ENCODE measurements around the gene KCNIP4.

KCNIP4 gene

DNA sequence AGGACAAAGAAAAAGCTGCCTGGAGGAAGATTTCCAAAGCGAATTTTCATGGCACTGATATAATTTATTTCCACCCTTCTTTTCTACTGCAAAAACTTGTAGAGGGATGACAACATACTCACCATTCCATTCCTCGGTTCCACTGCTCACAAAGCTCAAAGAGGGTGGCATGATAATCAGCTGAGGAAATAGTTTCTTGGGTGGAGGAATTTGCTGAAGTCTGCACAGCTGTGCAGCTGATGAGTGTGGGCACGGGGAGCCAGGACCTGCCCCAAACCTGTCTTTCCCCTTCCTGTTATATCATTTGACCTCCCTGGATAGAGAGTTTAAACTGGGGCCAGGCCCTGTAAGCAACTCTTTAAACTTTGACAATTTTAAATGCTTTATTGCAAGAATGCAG, 1087.7 kb downstream of the KCNIP4 start:
- no peaks in the 10 kb centered on the region for H4K20me1 ChIP-seq (ENCODE audit: insufficient read depth)
- H2AFZ ChIP-seq (ENCODE audit: low read depth), result no peak overlapping the region
- H3K27ac ChIP-seq, result no peak overlapping the region
- H3K9ac ChIP-seq, result no peak overlapping the region
- no peaks in the 10 kb centered on the region for H3K79me2 ChIP-seq (ENCODE audit: insufficient read depth, low read depth)
- no peaks in the 10 kb centered on the region for H3K36me3 ChIP-seq (ENCODE audit: insufficient read depth)
- TF ChIP-seq CTCF (conservative IDR thresholded peaks at IDR 0.05; ENCODE audit: low read depth, low read length), result no peak
- H3K4me3 ChIP-seq (IDR thresholded peaks at IDR 0.05; ENCODE audit: insufficient read depth, low read depth, low read length), result no peak overlapping the region
- no peaks in the 10 kb centered on the region for H3K27me3 ChIP-seq (ENCODE audit: insufficient read depth, low read depth)
- H3K4me1 ChIP-seq (ENCODE audit: low read depth, poor library complexity, severe bottlenecking), result no peaks in the 10 kb centered on the region
- H3K4me2 ChIP-seq, result no peak overlapping the region

- H2AFZ ChIP-seq (ENCODE audit: low read depth), result no peak overlapping the region
- no peak overlapping the region for H3K4me2 ChIP-seq
- H3K27ac ChIP-seq, result no peak overlapping the region
- no peak overlapping the region for H3K4me3 ChIP-seq (IDR thresholded peaks at IDR 0.05; ENCODE audit: insufficient read depth, low read depth, low read length)
- H3K9ac ChIP-seq, result no peak overlapping the region
- no peaks in the 10 kb centered on the region for H3K36me3 ChIP-seq (ENCODE audit: insufficient read depth)
- H3K27me3 ChIP-seq (ENCODE audit: insufficient read depth, low read depth), result no peaks in the 10 kb centered on the region
- H3K4me1 ChIP-seq (ENCODE audit: low read depth, poor library complexity, severe bottlenecking), result no peaks in the 10 kb centered on the region
- H4K20me1 ChIP-seq (ENCODE audit: insufficient read depth), result no peaks in the 10 kb centered on the region
- no peak for TF ChIP-seq CTCF (conservative IDR thresholded peaks at IDR 0.05; ENCODE audit: low read depth, low read length)
- H3K79me2 ChIP-seq (ENCODE audit: insufficient read depth, low read depth), result no peaks in the 10 kb centered on the region
Measured at GRCh38 chr4:20859097-20859781, 1089.3 kb downstream of the KCNIP4 start.

DNA sequence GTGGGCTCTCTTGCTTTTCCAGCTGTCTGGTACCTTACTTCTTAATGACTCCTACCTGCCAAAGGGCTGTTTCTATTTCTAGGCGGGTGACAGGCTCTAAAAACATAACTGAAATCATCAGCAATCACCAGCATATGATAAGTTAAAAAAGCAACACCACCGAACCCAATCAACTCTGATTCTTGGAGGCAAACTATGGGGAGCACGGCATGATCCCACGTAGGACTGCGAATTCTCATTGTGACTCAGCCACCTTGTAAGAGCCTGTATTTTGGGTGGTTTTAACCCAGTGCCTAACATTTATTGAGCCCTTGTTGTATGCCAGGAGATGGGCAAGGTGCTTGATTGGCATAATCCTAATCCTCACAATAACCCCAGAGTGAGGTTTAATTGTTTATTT, 1091.5 kb downstream of the KCNIP4 start:
- no peaks in the 10 kb centered on the region for H3K36me3 ChIP-seq (ENCODE audit: insufficient read depth)
- no peak overlapping the region for H3K27ac ChIP-seq
- H2AFZ ChIP-seq (ENCODE audit: low read depth), result no peak overlapping the region
- no peak overlapping the region for H3K9ac ChIP-seq
- no peak for TF ChIP-seq CTCF (conservative IDR thresholded peaks at IDR 0.05; ENCODE audit: low read depth, low read length)
- no peaks in the 10 kb centered on the region for H4K20me1 ChIP-seq (ENCODE audit: insufficient read depth)
- no peaks in the 10 kb centered on the region for H3K79me2 ChIP-seq (ENCODE audit: insufficient read depth, low read depth)
- H3K4me1 ChIP-seq (ENCODE audit: low read depth, poor library complexity, severe bottlenecking), result no peaks in the 10 kb centered on the region
- no peaks in the 10 kb centered on the region for H3K27me3 ChIP-seq (ENCODE audit: insufficient read depth, low read depth)
- no peak overlapping the region for H3K4me2 ChIP-seq
- no peak overlapping the region for H3K4me3 ChIP-seq (IDR thresholded peaks at IDR 0.05; ENCODE audit: insufficient read depth, low read depth, low read length)

DNA sequence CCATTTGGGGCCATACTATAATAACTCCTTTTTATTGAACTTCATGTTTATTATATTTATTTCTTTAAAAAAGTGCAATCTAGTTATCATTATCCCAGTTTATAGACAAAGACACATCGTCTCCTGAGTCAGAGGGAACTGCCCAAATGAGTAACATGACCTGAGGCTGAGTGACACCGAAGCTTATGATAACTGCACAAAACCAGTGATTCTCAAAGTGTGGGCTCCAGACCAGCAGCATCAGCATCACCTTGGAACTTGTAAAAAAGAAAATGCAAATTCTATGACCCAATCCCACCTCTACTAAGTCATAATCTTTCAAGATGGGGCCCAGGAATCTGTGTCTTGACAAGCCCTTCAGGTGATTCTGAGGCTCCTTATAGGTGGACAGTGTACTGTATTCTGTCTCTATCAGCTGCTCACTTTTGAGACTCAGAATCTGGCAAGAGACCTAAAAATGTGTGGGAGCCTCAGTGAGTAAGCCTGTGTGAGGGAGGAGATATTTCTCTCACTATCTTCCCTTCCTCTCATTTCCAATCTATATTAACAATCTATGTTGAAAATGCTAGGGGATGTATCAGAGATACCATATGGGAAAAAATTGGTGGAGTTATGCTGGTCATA, 1101.3 kb downstream of the KCNIP4 start:
- Histone ChIP-seq H3K79me2 (ENCODE audit: insufficient read depth, low read depth) (no peaks in the 10 kb centered on the region), H3K27ac (no peak overlapping the region), H3K4me2 (no peak overlapping the region), H3K4me1 (ENCODE audit: low read depth, poor library complexity, severe bottlenecking) (no peaks in the 10 kb centered on the region), H2AFZ (ENCODE audit: low read depth) (no peak overlapping the region), H3K4me3 (IDR thresholded peaks at IDR 0.05; ENCODE audit: insufficient read depth, low read depth, low read length) (no peak overlapping the region), H4K20me1 (ENCODE audit: insufficient read depth) (no peaks in the 10 kb centered on the region), H3K9ac (no peak overlapping the region), H3K27me3 (ENCODE audit: insufficient read depth, low read depth) (no peaks in the 10 kb centered on the region), H3K36me3 (ENCODE audit: insufficient read depth) (no peaks in the 10 kb centered on the region)
- TF ChIP-seq CTCF (conservative IDR thresholded peaks at IDR 0.05; ENCODE audit: low read depth, low read length), result no peak

Data from KMS-11 (cell line).